Heart left ventricle (tissue), 13 donors: Measurements from ENCODE around the gene HEPN1.

Experiments used
- POLR2A ChIP-seq, 2 donors: fragments of 450-650 bp; IDR thresholded peaks; one replicate each; pipeline ENCODE4 v1.6.1; 2017; ENCODE audit warnings: antibody characterized with exemption in 2 of 2, mild to moderate bottlenecking in 2 of 2, moderate library complexity in 2 of 2
- TF ChIP-seq, protein P1 (sequence below), 12 donors: fragments of 200-600 bp; sonication (generic) in 4 of 12; IDR thresholded peaks; one replicate each; pipeline versions ENCODE4 v1.5.0 to v1.8.0; 2018 to 2022; ENCODE audit warnings: antibody characterized with exemption in 12 of 12, mild to moderate bottlenecking in 5 of 12
- donor health status: ischemic (EF 13 %, LVEDD 7.1; RV severe dilation, severe dysfunction).
- donor health status: DM: no; HTN: yes; CAD: no.
- donor health status: DM: no; HTN: no; CAD: no.
- donor health status: ischemic (EF 25% LVEDD 6.9; RV normal size, moderate dysfunction).
- donor health status: ischemic (EF 25% LVEDD 5.7; RV mildly dilated, moderate dysfunction).
- donor health status: ischemic (EF 35%, LVEDD 5.7; RV mildly dilated, moderate dysfunction).
- donor health status: nonischemic (EF 11% LVEDD 7.7; RV severe dilation, severe dysfunction).
- donor health status: DM: yes; HTN: yes; CAD: no.
- donor health status: PGD.
- donor health status: ischemic (EF 29% LVEDD 5.4; RV normal size, mild dysfunction).
- donor health status: nonischemic (EF 23%, LVEDD 6.1; RV moderate dilation, normal function).

DNA sequence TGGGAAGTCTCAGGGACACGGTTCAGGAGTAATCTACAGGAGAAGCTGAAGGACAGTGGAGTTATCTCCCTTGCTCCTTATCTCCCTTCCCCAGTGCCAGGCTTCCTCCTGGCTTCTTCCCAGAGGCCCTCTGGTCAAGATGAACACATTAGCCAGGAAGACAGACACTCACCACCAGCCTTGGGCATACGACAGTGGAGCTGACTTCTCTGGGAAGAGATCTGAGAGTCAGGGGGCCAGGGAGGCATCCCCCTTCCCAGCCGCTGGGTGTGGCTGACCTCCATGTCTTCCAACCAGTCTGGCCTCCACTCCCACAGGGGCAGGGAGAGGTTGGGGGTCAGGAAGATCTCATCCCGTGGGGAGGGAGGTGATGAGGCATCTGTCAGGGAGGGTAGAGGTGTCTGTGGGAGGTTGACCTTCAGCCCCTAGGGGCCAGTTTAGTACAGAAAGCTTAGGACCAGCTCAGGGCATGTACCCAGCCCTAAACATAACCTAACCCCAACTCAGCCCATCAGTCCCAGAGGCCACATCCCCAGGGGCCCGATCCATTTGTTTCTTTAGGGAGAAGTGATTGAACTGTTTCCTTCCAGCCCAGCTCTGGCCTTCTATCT lies 34.1 kb upstream of the HEPN1 start:
- TF ChIP-seq POLR2A (IDR thresholded peaks at IDR 0.05): no peak
- TF ChIP-seq, protein P1, sequence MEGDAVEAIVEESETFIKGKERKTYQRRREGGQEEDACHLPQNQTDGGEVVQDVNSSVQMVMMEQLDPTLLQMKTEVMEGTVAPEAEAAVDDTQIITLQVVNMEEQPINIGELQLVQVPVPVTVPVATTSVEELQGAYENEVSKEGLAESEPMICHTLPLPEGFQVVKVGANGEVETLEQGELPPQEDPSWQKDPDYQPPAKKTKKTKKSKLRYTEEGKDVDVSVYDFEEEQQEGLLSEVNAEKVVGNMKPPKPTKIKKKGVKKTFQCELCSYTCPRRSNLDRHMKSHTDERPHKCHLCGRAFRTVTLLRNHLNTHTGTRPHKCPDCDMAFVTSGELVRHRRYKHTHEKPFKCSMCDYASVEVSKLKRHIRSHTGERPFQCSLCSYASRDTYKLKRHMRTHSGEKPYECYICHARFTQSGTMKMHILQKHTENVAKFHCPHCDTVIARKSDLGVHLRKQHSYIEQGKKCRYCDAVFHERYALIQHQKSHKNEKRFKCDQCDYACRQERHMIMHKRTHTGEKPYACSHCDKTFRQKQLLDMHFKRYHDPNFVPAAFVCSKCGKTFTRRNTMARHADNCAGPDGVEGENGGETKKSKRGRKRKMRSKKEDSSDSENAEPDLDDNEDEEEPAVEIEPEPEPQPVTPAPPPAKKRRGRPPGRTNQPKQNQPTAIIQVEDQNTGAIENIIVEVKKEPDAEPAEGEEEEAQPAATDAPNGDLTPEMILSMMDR (IDR thresholded peaks at IDR 0.05): no peak
